ENCODE measurements around the gene SLC44A5. TPM values are rescaled to one million over a fixed set of nuclear protein-coding genes. Genes with fewer than 3 reads are reported as not detected.
"Not testable (repeated sequence)": the region's sequence is repeated elsewhere in the genome, so short reads cannot be mapped to it uniquely, and the experiment has no call there.

Gene SLC44A5
- total RNA-seq, 1 donor from 2014 or later: not detected

DNA sequence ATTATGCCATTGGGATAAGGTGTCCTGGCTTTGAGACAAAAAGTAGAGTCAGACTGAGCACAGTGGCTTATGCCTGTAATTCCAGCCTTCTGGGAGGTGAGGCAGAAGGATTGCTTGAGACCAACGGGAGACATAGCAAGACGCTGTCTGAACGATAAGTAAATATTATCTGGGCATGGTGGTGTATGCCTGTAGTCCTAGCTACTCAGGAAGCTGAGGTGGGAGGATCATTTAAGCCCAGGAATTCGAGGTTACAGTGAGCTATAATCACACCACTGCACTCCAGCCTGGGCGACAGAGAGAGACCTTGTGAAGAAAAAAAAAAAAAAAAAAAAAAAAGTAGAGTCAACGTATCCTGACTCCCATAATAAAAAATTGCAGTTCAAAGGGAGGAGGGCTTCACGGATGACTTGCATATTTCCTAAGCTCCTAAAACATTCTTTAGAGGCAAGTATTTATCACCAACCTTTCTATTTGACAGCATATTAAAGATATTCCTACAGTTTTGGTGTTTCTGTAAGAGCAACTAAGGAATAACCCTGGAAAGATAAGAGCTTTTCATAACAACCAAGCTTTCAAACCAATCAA lies 141.2 kb downstream of the SLC44A5 start:
- intact Hi-C loops (cut with micrococcal nuclease): no loop called here

DNA sequence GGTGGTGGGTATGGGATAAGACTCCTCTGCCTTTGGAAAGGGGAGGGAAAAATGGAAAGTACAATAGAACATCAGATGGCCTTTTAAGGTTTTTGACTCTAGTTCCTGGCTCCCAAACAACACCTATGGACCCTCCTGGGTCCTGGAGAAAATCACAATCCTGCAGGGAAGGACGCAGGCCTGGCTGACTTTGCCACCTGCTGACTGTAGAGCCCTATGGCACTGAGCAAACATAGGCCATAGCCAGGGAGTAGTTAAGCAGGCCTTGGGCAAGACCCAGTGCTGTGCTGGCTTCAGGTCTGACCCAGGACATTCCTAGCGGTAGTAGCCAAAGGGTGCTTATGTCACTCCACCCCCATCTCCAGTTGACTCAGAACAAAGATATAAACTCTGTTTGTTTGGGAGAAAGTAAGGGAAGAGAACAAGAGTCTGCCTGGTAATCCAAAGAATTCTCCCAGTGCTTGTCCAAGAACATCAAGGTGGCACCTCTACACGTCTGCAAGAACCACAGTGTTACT lies 149.0 kb downstream of the SLC44A5 start:
- intact Hi-C loops (cut with micrococcal nuclease): no loop called here

DNA sequence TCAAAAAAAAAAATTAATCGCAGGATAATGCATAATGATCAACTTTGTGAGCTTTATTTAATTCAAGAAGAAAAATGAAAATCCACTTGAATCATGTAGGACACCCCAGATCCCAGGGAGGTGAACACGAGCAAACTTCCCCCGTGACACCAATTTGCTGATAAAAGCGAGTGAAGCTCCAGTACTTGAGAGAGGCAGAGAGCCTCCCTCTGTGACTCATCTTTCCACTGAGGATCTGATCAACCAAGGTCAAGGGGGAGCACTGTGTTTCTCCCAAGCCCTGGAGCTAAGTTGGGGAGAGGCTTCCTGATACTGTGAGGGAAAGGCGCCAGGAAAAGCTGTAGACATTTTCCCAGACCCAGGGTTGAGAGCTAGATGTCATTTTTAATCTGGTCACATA lies 160.9 kb downstream of the SLC44A5 start:
- intact Hi-C loops (cut with micrococcal nuclease): no loop called here

DNA sequence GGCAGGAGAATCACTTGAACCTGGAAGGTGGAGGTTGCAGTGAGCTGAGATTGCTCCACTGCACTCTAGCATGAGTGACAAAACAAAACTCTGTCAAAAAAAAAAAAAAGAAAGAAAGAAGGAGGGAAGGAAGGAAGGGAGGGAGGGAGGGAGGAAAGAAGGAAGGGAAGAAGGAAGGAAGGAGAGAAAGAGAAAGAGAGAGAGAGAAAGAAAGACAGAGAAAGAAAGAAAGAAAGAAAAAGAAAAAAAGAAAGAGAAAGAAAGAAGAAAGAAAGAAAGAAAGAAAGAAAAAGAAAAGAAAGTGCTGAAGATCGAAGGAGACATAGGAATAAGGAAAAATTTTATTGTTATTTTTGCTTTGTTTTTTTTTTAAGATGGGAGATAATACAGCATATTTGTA lies 166.7 kb downstream of the SLC44A5 start:
- intact Hi-C loops (cut with micrococcal nuclease): no loop called here

DNA sequence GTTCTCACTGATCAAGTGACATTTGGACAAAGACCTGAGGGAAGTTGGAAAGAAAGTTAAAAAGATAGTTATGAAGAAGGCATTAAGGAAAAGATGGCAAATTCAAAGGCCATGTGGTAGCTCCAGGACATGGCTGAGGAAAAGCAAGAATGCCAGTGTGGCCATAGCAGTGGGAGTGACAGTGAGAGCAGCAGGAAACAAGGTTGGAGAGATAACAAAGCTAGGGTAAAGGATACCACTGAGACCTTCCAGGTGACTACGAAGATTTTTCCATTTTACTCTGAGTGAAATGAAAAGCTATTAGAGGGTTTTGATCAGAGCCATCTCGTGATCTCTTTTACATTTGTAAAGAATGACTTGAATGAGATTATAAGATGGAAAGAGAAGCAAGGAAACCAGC lies 170.6 kb downstream of the SLC44A5 start:
- intact Hi-C loops (cut with micrococcal nuclease): no loop called here

DNA sequence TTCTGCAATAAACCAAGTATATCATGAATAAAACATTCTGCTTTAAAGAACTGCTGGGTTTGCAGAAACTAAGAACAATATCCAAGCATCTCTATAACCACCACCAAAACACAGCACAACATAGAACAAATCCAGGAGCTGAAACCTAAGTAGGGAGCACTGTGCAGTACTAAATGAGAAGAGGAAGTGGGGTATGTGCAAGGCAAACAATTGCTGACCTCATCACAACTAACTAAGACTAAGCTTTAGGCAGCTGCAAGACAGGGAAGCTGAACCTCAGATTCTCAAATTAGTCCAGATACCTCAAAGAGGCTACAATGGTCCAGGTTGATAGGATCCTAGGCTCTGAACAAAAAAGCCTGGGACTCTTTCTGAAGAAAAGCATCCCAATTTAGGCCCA lies 172.6 kb downstream of the SLC44A5 start:
- intact Hi-C loops (cut with micrococcal nuclease): no loop called here

DNA sequence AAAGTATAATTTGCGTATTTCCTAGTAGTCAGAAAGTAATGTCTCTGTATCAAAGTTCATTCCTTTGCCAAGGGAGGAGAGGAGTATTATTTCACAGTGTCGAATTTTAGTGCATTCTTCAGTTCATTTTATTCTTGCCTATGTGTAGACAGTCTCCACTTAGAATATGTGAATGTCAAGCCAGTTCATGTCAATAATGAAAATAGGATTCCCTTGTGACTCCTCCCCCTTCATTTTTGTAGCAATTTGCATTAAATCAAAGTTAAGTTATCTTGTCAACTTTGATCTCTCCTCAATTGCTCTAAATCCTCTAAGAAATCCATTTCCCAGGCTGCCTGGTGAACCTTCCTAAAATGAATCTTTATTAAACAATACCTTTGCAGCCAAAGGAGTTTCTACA lies 179.1 kb downstream of the SLC44A5 start:
- intact Hi-C loops (cut with micrococcal nuclease): no loop called here

DNA sequence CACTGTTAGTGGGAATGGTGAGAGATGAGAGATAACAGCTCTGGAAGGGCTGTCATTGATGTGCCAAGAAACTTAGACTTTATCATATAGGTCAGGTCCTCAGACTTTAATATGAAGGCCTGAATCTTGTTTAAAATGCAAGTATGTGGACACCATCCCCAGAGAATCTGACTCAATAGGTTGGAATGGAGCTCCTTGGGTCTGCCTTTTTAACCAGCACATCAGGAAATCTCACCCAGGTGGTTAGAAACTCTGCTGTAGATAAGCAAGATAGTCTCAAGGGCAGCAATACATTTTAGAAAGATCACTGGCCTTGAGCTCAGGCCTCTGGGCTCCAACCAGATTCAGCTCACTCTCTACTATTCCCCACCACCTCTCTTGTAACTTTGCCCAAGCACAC lies 180.4 kb downstream of the SLC44A5 start:
- intact Hi-C loops (cut with micrococcal nuclease): no loop called here

DNA sequence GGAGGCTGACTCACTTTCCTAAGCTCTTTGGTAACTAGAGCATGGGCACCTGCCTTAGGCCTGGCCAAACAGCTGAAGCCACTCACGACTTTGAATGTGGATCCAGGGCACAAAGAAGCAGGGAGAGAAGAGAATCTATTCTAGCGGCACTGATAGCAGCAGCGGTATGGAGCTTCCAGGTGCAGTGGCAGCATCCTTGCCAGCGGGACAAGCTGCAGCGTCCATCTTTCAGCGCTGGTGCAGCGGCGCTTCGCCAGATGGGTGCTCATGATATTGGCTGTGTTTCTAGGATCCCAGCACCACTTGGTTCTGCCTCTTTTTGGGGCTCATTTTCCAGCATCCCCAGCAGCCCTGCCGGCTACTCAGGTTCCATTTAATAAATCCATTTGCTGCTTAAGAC lies 184.2 kb downstream of the SLC44A5 start:
- intact Hi-C loops (cut with micrococcal nuclease): no loop called here

DNA sequence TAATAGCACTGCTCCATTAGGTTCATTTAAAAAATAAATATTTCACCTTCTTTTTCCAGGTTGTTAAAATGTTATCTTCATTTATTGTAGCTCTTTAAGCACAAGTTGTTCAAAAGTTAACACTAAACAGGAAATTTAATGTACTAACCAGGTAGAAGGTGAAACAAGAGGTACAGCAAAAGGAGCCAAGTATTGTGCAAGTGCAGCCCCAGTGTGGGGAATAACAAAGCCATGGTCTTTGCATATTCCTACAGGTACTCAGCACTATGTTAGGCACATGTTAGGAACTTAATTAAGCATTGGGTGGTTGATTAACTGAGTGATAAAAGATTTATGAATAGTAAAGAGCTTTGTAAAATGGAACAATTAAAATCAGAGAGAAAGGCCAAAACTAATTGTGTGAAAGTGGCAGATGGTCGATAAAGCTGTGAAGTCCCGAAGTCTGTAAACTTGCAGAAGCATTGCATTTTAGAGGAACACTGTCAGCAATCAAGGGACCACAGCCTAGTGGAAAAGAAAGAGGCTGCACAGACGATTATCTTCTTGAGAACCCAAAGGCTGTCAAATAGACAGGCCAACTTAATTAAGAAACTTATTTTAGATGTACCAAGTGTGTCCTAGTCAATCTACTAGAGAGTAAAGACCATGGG lies 185.8 kb downstream of the SLC44A5 start:
- intact Hi-C loops (cut with micrococcal nuclease): no loop called here

DNA sequence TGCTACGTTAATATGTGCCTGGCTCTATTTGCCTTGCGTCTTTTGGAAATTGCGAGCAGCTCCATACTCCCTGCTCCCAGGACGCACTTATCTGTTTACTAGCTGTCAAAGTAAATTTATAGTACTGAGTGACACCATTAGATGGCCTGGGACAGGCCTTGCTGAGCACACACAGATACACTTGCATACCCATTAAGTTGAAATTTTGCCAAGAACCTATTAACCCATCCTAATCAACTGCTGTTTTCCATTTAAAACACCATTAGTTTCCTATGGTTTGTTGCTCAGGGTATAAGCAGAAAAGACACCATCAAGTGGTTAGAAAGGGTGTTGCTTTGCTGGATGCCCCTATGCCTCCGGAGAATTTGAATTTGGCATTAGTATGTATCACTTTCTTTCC lies 187.3 kb downstream of the SLC44A5 start:
- intact Hi-C loops (cut with micrococcal nuclease): no loop called here

DNA sequence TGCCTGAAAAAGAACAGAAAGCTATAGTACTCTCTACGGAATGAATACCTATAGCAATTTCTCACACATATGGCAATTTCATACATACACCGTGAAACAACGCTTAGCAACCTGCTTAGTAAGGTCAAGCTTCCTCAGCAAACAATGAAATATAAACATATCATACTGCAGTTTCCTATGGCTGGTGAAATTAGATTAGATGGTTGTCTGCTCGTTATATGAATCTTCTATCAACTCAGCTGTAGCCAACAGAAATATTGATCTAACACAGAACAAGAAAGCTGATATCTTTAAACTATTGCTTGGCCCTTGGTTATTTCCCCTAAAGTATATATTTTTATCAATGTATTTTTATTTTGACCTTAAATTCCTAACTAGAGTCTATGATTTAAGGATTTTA lies 187.8 kb downstream of the SLC44A5 start:
- intact Hi-C loops (cut with micrococcal nuclease): no loop called here

DNA sequence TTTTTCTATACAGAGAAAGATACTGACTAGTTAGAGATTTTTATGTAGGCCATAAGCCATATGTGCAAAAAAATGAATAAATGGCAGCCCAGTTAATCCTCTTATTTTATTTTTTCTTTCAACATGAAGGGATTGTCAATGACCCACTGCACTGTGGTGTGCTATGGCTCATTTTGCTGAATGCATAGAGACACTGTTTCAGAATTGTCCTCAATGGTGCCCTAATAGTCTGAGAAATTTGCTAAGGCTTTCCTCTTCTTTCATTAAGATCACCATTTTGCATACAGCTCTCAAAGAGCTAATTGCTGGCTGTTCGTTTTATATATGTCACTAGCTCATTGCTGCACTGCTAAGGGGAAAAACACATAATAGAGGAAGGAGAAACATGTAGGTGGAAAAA lies 189.5 kb downstream of the SLC44A5 start:
- intact Hi-C loops (cut with micrococcal nuclease): no loop called here

DNA sequence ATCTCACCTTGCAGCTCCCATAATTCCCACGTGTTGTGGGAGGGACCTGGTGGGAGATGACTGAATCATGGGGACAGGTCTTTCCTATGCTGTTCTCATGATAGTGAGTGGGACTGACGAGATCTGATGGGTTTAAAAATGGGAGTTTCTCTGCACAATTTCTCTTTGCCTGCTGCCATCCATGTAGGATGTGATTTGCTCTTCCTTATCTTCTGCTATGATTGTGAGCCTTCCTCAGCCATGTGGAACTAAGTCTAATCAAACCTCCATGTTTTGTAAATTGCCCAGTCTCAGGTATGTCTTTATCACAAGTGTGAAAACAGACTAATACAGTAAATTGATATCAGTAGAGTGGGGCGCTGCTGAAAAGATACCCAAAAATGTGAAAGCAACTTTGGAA lies 195.7 kb downstream of the SLC44A5 start:
- intact Hi-C loops (cut with micrococcal nuclease): no loop called here

DNA sequence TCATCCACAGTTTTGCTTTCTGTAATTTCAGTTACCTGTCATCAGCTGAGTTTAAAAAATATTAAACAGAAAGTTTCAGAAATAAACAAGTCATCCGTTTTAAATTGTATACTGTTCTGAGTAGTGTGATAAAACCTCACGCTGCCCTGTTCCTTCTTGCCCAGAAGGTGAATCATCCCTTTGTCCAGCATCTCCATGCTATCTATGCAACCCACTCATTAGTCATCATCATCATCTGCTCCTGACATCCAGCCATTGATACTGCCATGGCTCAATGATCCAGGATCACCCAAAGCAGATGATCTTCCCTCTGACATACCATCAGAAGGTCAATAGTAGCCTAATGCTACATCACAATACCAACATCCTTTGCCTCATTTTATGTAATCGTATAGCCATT lies 198.3 kb downstream of the SLC44A5 start:
- intact Hi-C loops (cut with micrococcal nuclease): no loop called here

DNA sequence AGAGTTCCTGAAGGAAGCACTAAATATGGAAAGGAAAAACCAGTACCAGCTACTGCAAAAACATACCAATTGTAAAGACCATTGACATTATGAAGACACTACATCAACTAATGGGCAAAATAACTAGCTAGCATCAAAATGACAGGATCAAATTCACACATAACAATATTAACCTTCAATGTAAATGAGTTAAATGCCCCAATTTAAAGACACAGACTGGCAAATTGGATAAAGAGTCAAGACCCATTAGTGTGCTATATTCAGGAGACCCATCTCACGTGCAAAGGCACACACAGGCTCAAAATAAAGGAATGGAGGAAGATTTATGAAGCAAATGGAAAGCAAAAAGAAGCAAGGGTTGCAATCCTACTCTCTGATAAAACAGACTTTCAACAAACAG lies 206.2 kb downstream of the SLC44A5 start:
- intact Hi-C loops (cut with micrococcal nuclease): not testable (repeated sequence)

DNA sequence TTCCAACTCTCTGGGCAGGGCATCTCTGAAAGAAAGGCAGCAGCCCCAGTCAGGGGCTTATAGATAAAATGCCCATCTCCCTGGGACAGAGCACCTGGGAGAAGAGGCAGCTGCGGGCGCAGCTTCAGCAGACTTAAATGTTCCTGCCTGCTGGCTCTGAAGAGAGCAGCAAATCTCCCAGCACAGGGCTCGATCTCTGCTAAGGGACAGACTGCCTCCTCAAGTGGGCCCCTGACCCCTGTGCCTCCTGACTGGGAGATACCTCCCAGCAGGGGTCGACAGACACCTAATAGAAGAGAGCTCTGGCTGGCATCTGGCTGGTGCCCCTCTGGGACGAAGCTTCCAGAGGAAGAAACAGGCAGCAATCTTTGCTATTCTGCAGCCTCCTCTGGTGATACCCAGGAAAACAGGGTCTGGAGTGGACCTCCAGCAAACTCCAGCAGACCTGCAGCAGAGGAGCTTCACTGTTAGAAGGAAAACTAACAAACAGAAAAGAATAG lies 207.7 kb downstream of the SLC44A5 start:
- intact Hi-C loops (cut with micrococcal nuclease): not testable (repeated sequence)

DNA sequence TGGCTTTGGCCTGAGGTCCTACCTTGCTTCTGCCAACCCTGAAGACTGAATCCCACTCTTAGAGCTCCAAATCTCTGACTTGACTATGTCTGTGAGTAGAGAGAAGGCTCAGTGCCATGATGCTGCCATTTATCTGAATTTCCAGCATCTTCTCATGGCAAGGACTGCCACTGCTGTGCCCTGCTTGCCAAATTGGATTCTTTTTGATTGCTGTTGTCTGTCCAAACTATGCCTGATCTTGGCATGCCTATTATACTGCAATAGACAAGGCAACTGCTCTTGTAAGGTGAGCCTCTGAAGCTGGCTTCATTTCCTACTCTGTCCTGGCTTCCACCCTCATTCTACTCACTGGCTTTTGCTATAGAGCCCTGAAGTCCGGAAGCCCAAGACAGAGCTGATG lies 210.2 kb downstream of the SLC44A5 start:
- intact Hi-C loops (cut with micrococcal nuclease): no loop called here

DNA sequence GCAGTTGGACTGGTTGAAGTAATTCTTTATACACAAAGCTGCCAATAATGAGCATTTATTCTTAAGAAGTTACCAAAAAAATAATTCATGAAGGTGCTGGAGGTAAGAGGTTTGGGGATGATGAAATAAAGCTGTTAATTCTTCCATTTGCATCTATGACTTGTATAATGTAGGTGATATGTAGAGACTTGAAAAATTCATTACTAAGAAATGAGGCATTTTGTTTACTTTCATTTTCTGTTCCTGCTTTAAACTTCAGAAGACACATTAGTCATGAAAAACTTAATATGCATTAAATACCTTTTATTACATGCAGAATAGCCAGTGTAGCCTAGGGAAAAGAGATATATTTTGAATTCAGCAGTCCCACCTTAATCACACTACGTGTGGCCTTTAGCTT lies 214.2 kb downstream of the SLC44A5 start:
- intact Hi-C loops (cut with micrococcal nuclease): no loop called here

DNA sequence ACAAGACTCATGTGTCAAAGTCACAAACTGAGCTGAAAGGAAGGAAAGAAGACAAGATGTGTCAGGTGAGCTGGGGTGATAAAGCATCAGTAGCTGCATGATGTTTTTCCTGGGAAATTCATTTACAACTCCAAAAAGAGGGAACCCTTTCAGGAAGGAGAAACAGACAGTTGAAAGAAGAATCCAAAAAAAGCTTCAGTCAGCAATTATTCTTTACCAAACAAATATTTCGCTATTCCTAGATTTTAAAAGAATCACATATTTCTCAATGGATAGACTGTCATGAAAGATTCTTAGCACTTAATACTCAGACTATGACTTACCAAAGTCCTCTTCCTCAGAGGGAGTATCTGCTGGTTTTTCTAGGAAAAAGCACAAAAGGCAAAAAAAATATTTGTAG lies 214.7 kb downstream of the SLC44A5 start:
- intact Hi-C loops (cut with micrococcal nuclease): no loop called here

DNA sequence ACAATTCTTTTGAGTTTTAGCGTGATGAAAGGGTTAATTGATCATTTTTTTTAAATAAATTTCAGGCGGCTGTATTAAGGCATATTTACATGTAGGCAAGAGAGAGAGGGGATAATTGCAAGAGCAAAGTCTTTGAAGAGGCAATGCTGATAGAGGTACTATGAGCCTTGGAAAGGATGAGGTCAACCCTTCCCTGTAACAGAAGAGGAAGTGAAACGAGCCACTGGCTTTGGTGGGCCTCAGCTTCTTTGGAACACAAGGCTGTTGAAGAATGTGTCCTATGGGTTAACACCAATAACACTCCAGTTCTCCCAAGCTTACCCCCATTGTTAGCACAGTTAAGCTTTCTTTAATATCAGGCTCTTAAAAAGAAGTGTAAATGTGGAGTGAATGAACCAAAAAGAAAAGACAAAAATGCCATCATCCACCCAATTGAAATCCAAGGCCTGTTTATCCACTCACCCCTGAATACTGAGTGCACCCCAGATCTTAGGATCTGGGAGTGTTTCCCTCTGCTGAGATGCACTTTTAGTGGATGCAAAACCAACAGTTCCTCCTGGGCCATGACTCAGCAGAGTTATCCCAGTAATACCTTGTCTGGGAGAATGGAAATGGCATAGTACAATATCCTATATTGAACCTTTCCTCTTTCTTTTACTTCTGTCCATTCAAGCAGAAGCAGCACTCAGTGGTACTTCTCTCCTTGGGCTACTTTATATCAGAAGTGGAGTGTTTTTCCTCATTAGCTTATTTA lies 216.4 kb downstream of the SLC44A5 start:
- intact Hi-C loops (cut with micrococcal nuclease): no loop called here

DNA sequence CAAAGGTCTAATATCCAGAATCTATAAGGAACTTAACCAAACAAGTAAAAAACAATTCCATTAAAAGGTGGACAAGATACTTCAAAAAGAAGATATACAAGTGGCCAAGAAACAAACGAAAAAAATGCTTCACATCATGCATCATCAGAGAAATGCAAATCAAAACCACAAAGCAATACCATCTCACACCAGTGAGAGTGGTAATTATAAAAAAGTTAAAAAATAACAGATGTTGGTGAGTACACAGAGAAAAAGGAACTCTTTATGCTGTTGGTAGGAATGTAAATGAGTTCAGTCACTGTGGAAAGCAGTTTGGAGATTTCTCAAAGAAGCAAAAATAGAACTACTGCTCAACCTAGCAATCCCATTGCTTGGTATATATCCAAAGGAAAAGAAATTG lies 218.6 kb downstream of the SLC44A5 start:
- intact Hi-C loops (cut with micrococcal nuclease): no loop called here
